ENCODE results near the gene BTBD9.

DNA sequence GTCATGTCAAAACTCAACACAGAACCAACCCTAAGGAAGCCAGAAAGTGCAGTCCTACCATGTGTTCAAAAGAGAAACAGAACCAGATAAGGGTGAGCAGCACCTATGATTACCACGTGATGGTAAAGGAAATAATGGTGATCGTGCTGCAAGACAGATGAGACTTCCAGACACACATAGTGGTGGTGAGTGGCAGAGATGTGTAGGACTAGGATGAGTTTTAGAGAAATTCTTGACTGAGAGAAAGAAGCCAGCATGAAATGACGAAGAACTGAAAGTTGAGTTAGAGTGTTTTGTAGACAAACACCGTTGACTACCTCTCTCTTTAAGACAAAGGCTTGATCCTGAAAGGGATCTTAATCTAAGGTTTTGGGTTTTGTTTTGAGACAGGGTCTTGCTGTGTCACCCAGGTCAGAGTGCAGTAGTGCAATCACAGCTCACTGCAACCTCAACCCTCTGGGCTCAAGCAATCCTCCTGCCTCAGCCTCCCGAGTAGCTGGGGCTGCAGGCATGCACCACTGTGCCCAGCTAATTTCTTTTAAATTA lies 10.6 kb upstream of the BTBD9 start:
- TF ChIP-seq EZH2 (IDR thresholded peaks at IDR 0.05; ENCODE audit: borderline replicate concordance) = no peak
- no peak for TF ChIP-seq EZH2phosphoT487 (IDR thresholded peaks at IDR 0.05; ENCODE audit: low read depth, severe bottlenecking, unreplicated experiment)
- TF ChIP-seq, protein P1, sequence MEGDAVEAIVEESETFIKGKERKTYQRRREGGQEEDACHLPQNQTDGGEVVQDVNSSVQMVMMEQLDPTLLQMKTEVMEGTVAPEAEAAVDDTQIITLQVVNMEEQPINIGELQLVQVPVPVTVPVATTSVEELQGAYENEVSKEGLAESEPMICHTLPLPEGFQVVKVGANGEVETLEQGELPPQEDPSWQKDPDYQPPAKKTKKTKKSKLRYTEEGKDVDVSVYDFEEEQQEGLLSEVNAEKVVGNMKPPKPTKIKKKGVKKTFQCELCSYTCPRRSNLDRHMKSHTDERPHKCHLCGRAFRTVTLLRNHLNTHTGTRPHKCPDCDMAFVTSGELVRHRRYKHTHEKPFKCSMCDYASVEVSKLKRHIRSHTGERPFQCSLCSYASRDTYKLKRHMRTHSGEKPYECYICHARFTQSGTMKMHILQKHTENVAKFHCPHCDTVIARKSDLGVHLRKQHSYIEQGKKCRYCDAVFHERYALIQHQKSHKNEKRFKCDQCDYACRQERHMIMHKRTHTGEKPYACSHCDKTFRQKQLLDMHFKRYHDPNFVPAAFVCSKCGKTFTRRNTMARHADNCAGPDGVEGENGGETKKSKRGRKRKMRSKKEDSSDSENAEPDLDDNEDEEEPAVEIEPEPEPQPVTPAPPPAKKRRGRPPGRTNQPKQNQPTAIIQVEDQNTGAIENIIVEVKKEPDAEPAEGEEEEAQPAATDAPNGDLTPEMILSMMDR (IDR thresholded peaks at IDR 0.05; ENCODE audit: poor library complexity) = no peak

Measured in hepatocyte (in vitro differentiated cells).